Measurements from ENCODE around the gene CYP24A1.

CYP24A1 gene

GRCh38 chr20:54201268-54201846 lies 27.6 kb upstream of the CYP24A1 start:
- DNase-seq (ENCODE audit: low spot score), result no peak

- no peak for DNase-seq (ENCODE audit: low spot score)
These were observed 26.9 kb upstream of the CYP24A1 start for GRCh38 chr20:54200487-54201267.

GRCh38 chr20:54199721-54200176 lies 26.0 kb upstream of the CYP24A1 start:
- DNase-seq (ENCODE audit: low spot score), result peak; percentile 74

DNA sequence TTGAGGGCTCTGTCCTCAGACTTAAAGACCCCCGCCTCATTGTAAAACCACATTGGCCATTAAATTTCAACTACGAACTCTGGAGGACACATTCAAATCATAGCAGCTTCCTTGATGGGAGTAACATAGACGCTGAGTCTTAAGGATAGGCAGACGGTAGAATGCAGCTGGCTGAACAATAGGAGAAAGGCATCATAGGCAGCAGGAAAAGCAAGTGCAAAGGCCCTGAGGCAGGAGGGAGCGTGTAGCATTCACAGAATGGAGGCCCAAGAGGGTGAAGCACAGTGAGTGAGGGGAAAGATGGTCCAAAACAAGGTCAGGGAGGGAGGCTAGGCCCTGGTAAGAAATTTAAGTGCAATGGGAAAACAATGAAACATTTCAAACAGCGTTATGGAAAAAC lies 25.5 kb upstream of the CYP24A1 start:
- no peak for DNase-seq (ENCODE audit: low spot score)

- peak; percentile 76 for DNase-seq (ENCODE audit: low spot score)
These were observed 24.1 kb upstream of the CYP24A1 start for GRCh38 chr20:54197621-54198604.

DNA sequence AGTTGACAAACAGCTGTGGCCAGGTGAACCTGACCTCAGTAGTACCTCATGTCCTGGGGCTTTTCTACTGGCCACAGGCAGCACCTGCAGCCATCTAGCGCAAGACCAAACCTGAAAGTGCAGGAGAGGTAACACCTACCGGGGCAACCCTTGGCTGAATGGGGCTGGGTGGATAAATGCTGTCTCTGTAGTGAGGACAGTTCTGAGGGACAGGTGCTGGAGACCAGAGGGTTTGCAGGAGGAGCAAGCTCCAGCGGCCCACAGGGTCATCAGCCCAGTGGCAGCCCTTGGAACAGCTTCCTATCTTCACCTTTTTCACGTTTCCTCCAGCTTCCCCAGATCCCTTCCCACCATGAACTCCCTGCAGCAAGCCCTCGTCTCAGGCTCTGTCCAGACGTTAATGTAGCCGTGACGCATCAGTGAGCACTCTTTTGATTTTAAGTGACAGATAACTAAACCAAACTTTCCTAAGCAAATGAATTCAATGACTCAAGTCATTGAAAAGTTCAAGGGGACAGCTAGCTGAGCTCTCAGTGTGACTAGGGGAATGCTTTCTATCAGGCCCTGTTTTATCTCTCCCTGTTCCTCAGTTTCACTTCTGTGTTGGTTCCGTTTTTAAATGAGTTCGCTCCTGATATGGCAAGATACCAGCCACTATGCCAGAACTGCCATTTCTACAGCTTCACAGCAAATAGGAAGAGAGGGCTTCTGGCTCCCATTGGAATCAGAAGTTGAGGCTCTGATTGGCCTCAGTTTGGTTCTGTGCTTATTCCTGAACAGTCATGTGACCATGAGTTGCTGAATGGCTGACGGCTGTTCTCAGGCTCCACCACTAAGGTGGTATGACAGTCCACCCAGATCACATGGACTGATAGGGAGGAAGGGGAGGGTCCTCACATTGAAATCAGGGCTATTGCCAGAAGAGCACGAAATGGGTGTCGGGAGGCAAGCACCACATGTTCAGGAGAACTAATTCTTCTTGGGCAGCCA lies 22.0 kb upstream of the CYP24A1 start:
- DNase-seq (ENCODE audit: low spot score), result no peak

GRCh38 chr20:54194724-54195438 lies 21.1 kb upstream of the CYP24A1 start:
- DNase-seq (ENCODE audit: low spot score), result peak; percentile 37

- no peak for DNase-seq (ENCODE audit: low spot score)
These were observed 20.0 kb upstream of the CYP24A1 start for GRCh38 chr20:54193817-54194216.

DNA sequence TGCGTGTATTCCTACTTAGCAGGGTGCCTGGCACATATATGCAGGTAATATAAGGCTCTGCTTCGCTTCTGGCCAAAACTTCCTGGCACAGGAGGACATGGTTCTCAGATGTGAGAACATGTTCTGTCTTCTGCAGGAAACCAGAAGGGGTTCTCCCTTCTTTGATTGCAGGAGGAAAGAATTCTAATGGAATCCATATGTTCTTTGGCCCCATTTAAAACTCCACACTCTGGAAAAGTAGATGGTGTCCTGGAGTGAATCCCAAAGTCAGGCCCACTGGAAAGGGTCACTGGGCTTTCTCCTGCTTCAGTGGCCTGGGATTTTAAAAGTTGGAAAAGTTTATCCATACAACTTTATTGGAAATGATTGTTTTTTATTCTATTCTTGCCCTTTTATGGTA lies 16.4 kb upstream of the CYP24A1 start:
- DNase-seq (ENCODE audit: low spot score), result no peak

- DNase-seq (ENCODE audit: low spot score), result no peak
These were observed 15.8 kb upstream of the CYP24A1 start for GRCh38 chr20:54189630-54190029.

- peak; percentile 26 for DNase-seq (ENCODE audit: low spot score)
These were observed 14.5 kb upstream of the CYP24A1 start for GRCh38 chr20:54188132-54188849.

DNA sequence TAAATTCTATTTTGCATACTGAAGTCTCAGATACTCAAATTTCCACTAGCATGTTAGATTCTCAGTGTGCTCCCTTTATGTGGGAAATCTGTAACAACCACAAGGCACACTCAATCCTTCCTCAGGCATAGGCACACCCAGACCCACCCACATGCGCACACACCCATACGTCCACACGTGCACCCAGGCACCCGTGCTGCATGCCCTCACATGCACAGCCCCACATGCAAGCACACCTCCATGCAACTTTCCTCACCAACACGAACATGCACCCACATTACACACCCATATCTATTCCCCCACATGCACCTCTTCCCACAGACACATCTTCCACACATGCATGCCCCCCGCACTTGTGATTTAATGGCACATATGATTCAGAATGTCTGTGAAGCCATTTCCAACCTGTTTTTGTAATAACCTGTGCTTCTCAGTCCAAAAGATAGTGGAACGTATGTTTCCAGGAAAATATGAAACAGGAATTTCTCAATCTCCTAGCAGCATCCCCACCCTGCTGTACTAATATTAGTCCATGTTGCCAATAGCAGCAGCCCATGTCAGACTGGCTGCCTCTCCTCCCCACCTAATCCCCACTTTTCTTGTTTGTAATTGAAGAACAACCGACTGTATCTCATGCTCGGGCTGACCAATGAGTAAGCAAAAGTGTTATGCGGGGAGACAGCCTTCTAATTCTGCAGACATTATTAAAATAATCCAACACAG lies 11.3 kb upstream of the CYP24A1 start:
- DNase-seq (ENCODE audit: low spot score), result no peak

DNA sequence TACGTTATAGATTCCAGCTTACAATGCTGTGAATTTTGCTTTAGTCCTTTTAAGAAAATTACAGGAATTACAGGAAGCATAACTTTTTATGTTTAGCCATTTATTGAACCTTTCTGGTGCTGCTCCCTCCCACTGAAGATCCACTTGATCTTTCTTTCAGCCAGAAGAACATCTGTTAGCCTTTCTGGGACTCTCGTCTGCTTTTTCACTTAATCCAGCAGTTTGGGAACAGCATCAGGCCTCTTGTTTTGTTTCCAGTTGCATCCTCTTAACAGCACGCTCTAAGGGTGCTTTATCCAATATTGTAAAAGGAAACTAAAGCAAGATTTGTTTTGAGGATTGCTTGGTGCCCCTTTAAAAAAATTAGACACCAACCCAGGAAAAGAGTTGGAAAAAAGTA lies 10.3 kb upstream of the CYP24A1 start:
- DNase-seq (ENCODE audit: low spot score), result no peak

DNA sequence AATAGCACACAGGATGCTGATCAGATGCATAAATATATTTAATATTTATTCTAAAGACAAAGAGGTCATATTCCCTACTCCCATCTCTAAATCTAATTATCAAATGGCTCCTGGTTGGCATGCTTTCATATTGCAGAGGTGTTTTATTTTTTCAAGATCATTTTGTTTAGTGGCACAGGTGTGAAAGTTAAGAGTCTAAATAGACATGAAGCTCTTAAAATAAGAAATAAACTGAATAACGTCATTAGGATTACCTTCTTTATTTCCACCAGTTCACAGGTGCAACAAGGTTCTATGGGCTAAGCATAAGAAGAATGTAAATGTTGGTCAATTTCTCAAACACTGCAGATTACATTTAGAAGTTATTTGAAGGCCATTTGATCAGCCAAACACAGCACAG lies 7.1 kb upstream of the CYP24A1 start:
- no peak for DNase-seq (ENCODE audit: low spot score)

DNA sequence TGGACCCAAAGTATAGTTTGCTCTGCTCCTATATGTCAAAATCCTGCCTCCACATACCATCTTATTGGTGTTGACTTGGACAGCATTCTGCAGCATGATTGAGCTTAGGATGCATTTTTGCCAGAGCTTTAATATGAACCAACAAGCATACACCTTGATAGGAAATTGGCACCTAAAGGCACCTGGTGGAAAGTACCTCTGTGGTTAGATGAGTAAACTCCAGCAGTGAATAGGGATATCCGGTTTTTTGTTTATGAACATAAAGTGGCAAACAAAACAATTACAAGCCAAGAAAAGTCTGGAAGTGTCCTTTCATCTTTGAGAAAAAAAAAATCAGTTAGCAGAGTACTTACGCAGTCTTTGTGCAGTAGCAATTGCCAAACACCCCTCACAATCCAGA lies 6.2 kb upstream of the CYP24A1 start:
- no peak for DNase-seq (ENCODE audit: low spot score)

DNA sequence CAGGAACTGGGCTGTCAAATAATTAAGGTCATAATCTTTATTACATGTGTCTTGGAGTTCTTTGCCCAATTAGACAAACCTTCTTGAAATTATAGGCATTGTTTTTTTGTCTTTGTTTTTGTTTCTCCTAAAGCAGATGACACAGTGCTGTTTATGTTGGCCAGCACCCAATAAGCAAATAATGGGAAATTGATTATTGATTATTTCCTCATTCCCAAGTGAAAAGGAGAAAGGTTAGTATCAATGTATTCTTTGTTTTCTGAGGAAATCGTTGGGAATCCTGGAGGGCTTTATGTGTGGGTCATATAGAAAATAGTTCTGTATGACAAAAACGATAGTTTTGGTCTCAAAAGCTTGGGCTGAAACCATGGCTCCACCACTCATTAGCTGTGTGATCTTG lies 4.5 kb upstream of the CYP24A1 start:
- DNase-seq (ENCODE audit: low spot score), result no peak

DNA sequence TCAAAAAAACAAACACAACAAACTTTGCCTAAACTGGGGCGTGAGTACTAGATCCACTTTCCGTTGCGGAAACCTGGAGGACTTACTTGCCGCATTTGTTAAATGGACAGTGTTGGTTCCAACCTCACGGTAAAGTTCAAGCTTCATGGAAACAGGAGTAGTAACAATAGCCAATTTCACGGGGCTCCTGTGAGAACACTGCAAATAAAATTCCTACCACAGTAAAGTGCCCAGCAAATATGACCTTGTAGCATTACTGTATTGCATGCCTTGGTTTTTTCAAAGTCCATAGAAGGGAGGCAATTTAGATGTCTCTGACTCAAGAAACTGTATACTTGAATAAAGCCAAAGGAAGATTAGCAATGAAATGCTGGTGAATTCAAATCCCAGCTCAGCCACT lies 3.6 kb upstream of the CYP24A1 start:
- DNase-seq (ENCODE audit: low spot score), result no peak

- DNase-seq (ENCODE audit: low spot score), result no peak
These were observed 2.8 kb upstream of the CYP24A1 start for GRCh38 chr20:54176610-54177009.

- DNase-seq (ENCODE audit: low spot score), result no peak
These were observed 830 bp upstream of the CYP24A1 start for GRCh38 chr20:54174457-54175175.

All from AG08395 (cell line).